GM19452 (cell line): ENCODE data around the gene ZNF503.

Experiments used
- ATAC-seq: cut with Tn5 transposase; IDR thresholded peaks from one replicate; pipeline ENCODE4 v1.9.1; 2021; ENCODE audit not compliant: unreplicated experiment

ZNF503 gene

DNA sequence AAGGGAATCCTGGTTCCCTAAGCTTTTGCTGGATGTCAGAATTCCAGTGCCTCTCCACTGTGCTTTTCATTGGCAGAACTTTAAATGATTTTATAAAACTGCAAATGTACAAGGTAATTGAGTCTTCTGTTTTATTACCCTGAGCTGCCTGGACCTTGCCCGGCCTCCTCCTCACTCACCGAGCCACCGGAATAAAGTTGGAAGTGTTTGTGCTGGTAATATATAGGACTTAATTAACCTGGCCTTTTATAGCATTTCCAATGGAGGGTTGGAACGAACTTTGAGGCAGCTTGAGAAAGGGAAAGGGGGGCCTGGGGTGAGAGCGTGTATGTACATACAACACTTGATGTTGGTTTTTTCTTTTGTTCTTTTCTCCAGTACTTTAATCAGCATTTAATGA, 43.4 kb downstream of the ZNF503 start:
- ATAC-seq, result no peak

DNA sequence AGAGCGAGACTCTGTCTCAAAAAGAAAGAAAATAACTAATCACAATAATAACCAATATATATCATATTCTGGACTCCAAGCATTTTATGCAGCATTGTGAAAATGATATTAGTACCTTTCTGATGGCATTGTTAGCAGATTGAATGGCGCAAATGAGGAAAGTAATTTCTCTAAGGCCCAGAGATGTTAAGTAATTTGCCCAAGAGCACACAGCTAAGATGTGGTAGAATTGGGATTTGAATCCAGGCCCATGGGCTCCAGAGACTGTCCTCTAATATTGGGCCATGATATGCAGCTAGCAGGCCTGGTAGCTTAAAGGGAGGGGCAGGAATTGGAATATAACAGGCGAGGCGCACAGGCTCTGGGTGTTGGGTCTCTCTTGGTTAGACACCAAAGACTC, 44.1 kb downstream of the ZNF503 start:
- no peak for ATAC-seq

DNA sequence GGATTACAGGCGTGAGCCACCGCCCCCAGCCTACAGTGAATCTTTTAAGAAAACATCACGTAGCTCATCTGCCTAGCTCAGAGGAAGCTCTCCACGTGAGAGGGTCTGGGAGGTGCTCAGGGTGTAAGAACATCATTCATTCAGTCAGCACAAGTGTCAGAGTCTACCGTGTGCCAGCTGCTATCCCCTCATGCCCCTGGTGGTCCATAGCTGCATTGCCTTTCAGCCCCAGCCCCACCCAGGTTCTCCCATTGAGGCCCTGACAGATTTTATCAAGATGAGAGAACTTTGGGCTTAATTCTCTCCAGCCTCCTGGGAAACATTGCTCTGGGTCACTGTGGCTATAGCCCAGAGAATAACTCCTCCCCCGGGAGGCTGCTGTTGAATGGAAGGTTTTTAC, 45.1 kb downstream of the ZNF503 start:
- ATAC-seq, result no peak

DNA sequence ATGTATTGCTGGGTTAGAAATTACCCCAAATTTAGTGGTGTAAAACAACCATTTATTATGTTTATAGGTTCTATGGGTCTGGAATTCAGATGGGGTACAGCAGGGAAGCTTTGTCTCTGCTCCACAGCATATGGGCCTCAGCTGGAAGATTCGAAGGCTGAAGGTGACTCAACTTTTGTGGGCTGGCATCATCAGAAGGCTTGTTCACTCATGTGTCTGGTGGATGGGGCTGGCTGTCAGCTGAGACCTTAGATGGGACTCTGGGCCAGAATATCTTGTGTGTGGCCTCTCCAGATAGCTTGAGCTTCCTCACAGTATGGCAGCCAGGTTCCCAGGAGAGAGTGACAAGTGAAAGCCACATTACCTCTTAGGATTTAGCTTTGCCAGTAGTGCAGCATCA, 45.9 kb downstream of the ZNF503 start:
- ATAC-seq, result no peak

DNA sequence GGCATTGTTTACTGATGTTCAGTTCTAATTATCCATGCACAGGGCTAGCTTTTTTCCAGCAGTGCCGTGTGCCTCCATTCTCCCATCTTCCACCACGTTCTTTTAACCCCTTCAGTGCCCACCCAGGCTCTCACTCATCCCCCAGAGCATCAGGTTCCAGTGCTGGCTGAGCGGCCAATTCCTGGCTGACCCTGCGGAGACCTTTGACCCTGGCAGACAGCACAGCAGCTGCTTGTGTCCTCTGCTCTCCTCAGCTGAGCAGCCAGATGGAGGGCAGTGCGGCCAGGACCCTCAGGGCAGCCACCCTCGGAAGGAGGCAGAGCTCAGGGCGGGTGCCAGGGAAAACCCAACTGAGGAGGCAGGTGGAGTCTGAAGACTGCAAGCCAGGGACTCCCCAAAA, 48.4 kb downstream of the ZNF503 start:
- no peak for ATAC-seq

DNA sequence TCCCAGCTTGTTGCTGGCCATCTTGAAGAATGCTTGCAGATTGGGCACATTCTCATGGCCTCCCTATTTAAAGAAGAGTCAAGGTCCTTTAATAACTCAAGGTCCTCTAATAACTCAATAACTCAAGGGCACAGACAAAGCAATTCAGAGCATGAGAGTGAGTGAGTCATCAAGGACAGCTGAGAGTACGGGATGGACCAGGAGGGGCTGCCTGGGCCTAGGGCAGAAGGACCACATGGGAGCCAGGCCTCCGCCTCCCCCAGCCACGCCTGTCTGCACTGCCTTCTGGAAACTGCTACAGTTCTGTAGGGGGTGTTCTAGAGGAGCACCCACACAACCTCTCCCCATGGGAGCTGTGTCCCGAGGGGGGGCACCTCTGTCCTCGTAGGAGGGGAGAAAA, 48.9 kb downstream of the ZNF503 start:
- no peak for ATAC-seq

DNA sequence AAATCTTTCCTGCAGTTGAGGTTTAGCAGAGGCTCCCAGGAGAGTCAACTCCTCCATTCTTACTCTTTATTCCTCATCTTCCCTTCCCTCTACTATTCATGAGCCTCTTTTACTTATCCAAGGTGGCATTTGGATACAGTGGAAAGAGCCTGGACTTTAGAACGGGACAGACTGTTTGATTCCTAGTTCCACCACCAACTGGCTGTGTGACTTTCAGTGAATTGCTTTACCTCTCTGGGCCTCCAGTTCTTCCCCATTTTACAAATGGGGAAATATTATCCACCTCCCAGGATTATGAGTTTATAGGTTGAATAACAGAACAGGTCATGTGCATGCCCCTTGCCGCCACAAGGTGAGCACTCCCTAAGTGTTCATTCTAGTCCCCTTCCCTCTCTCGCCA, 49.9 kb downstream of the ZNF503 start:
- ATAC-seq, result no peak

DNA sequence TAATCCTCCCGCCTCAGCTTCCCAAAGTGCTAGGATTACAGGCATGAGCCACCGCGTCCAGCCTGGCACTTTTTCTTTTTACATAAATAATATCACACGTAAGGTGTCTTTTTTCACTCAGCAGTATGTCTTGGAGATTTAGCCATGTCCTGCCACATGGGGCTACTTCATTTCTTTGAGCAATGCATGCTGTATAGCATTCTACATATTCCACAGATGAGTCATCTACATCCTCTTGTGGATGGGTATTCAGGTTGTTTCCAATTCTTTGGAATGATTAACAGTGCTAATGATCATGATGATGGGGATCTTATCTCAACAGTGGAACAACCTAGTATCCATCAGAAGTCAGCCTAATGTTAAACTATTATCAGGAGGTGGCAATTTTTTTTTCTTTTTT, 50.8 kb downstream of the ZNF503 start:
- no peak for ATAC-seq
